ENCODE results near the gene HMOX2. TPM values are rescaled to one million over a fixed set of nuclear protein-coding genes. Genes with fewer than 3 reads are reported as not detected.
A peak's percentile ranks its signal among the peaks of the same experiment; 100 is the strongest.

The HMOX2 gene
- total and polyA plus RNA-seq, 2 donors from 2014 or later: 56.4 to 116 TPM

- H3K27ac ChIP-seq (ENCODE audit: low read depth in 2 of 2, low read length in 2 of 2): peak overlapping the region in 1 of 2 donors; percentile 10
- H3K9ac ChIP-seq (ENCODE audit: low read length in 3 of 3): no peak overlapping the region
- H3K36me3 ChIP-seq (ENCODE audit: control insufficient read depth in 2 of 3, insufficient read depth in 3 of 3, low read length in 3 of 3): peaks cover 0 to 43% (median 28%) of the 10 kb centered on the region in 3 donors
- intact Hi-C loops (cut with DNase I): no loop called here
- TF ChIP-seq CTCF (IDR thresholded peaks at IDR 0.05; ENCODE audit: borderline replicate concordance, extremely low read depth, insufficient read depth): peak; percentile 5
- DNase-seq (no peak), FAIRE-seq (no peak)
- H3K27me3 ChIP-seq (ENCODE audit: control insufficient read depth, insufficient read depth, low read length): no peaks in the 10 kb centered on the region
- H3K4me1 ChIP-seq (ENCODE audit: control insufficient read depth in 2 of 3, insufficient read depth in 2 of 3, low read depth in 1 of 3, low read length in 3 of 3): peaks cover 0 to 17% (median 11%) of the 10 kb centered on the region in 3 donors
- no peak overlapping the region for H3K4me3 ChIP-seq (ENCODE audit: low read length in 3 of 3)
- no peaks in the 10 kb centered on the region for H3K9me3 ChIP-seq (ENCODE audit: control insufficient read depth in 2 of 3, insufficient read depth in 1 of 3, low read length in 3 of 3)
Observed at GRCh38 chr16:4507588-4508345, 31.6 kb downstream of the HMOX2 start.

- no peaks in the 10 kb centered on the region for H3K27me3 ChIP-seq (ENCODE audit: control insufficient read depth, insufficient read depth, low read length)
- H3K27ac ChIP-seq (ENCODE audit: low read depth in 2 of 2, low read length in 2 of 2): peak overlapping the region in 1 of 2 donors; percentile 23
- intact Hi-C loops (cut with DNase I): no loop called here
- H3K4me3 ChIP-seq (ENCODE audit: low read length in 3 of 3): no peak overlapping the region
- DNase-seq (no peak), FAIRE-seq (no peak)
- H3K4me1 ChIP-seq (ENCODE audit: control insufficient read depth in 2 of 3, insufficient read depth in 2 of 3, low read depth in 1 of 3, low read length in 3 of 3): peaks cover 0 to 21% (median 11%) of the 10 kb centered on the region in 3 donors
- H3K9ac ChIP-seq (ENCODE audit: low read length in 3 of 3): no peak overlapping the region
- TF ChIP-seq CTCF (IDR thresholded peaks at IDR 0.05; ENCODE audit: borderline replicate concordance, extremely low read depth, insufficient read depth): no peak
- peaks cover 0 to 51% (median 28%) of the 10 kb centered on the region in 3 donors for H3K36me3 ChIP-seq (ENCODE audit: control insufficient read depth in 2 of 3, insufficient read depth in 3 of 3, low read length in 3 of 3)
- no peaks in the 10 kb centered on the region for H3K9me3 ChIP-seq (ENCODE audit: control insufficient read depth in 2 of 3, insufficient read depth in 1 of 3, low read length in 3 of 3)
Observed at GRCh38 chr16:4508806-4509205, 32.6 kb downstream of the HMOX2 start.

DNA sequence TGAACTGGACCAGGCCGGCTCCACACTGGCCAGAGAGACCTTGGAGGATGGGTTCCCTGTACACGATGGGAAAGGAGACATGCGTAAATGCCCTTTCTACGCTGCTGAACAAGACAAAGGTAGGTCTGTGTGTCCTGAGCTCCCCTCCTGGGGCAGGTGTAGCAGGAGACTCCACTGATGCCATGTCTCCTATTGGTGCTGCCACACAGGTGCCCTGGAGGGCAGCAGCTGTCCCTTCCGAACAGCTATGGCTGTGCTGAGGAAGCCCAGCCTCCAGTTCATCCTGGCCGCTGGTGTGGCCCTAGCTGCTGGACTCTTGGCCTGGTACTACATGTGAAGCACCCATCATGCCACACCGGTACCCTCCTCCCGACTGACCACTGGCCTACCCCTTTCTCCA lies 33.2 kb downstream of the HMOX2 start:
- no peak for TF ChIP-seq CTCF (IDR thresholded peaks at IDR 0.05; ENCODE audit: borderline replicate concordance, extremely low read depth, insufficient read depth)
- no peak for FAIRE-seq
- Histone ChIP-seq H3K9ac (ENCODE audit: low read length in 3 of 3) (no peak overlapping the region), H3K4me3 (ENCODE audit: low read length in 3 of 3) (no peak overlapping the region), H3K9me3 (ENCODE audit: control insufficient read depth in 2 of 3, insufficient read depth in 1 of 3, low read length in 3 of 3) (no peaks in the 10 kb centered on the region), H3K27me3 (ENCODE audit: control insufficient read depth, insufficient read depth, low read length) (no peaks in the 10 kb centered on the region), H3K36me3 (ENCODE audit: control insufficient read depth in 2 of 3, insufficient read depth in 3 of 3, low read length in 3 of 3) (peaks cover 0 to 51% (median 28%) of the 10 kb centered on the region in 3 donors), H3K4me1 (ENCODE audit: control insufficient read depth in 2 of 3, insufficient read depth in 2 of 3, low read depth in 1 of 3, low read length in 3 of 3) (peaks cover 0 to 25% (median 11%) of the 10 kb centered on the region in 3 donors), H3K27ac (ENCODE audit: low read depth in 2 of 2, low read length in 2 of 2) (no peak overlapping the region)
- DNase-seq: no peak
- intact Hi-C loops (cut with DNase I): no loop called here

All from kidney (tissue), 14 donors.